GM21529 (cell line): Measurements from ENCODE around the gene ABCC11.

ENCODE experiments used
- ATAC-seq: cut with Tn5 transposase; IDR thresholded peaks from one replicate; pipeline ENCODE4 v1.9.1; 2021; ENCODE audit not compliant: unreplicated experiment

The ABCC11 gene

DNA sequence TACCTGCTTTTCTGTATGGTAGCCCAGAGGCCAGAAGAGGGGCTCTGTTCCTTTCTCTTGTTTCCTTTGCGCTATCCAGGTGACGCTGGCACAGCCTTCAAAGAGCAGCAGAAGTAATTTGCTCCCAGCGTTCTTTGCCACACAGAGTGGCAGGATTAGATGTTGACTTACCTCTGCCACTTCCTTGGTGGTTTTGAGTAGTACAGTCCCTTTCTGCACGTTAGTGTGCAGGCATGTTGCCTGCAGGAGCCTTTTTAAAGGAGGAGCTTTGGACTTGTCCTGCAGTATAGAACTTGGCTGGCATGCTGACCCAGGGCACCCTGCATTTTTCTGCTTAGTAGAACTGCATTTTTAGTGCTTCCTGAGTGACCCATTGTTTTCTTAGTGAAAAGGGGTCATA lies at the start of gene ABCC11:
TSS of gene ABCC11 (minus strand) at position 229 of the 400 bp plus-strand sequence. CDS start 15,618 bp downstream, outside the sequence.
- no peak for ATAC-seq

DNA sequence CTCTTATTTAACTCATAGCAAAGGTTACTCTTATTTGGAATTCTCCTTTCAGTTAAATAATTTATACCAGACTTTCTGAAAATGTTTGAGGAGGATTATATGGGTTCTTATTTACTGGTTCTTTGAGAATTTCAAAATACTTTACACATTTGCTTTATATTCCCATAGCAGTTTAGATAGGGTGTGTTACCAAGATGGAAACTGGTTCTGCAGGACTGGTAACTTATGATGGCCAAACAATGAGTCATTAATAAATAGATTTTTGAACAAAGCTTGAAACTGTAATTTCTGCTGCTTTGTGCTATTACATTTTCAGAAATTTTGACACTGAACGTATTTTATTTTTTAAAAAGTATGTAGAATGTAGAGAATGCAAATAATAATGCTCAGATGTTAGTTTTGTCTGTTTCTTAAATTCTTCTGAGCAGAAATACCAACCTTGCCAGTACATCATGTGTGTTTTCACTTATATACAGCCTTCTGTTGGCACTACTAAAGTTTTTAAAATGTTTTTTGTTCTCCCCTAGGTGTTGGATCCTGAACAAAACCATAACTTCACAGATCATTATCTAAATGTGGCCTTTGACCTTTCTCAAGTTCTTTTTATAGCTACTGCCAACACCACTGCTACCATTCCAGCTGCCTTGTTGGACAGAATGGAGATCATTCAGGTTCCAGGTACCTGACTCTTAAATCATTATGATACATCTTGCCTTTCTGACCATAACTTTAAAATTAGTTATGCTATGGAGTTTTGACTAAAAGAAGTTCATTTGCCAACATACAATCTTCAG lies 48.3 kb upstream of the ABCC11 start:
- no peak for ATAC-seq

DNA sequence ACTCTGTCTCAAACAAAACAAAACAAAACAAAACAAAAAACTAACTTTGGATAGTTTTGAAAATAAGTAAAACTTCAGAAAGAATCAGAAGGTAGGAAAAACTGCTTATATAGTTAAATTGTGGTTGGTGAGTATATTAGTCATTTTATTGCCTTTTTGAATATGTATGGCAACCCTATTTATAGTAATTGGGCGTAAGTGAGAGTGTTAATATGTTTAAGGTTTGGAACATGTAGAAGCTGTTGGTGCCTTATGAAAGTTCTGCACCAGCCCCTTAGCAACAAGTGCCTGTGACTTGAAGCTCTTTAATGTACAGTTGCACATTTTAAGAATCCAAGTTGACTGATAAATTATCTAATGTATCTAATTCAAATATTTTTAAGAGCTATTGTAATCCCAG lies 47.4 kb upstream of the ABCC11 start:
- ATAC-seq = no peak

DNA sequence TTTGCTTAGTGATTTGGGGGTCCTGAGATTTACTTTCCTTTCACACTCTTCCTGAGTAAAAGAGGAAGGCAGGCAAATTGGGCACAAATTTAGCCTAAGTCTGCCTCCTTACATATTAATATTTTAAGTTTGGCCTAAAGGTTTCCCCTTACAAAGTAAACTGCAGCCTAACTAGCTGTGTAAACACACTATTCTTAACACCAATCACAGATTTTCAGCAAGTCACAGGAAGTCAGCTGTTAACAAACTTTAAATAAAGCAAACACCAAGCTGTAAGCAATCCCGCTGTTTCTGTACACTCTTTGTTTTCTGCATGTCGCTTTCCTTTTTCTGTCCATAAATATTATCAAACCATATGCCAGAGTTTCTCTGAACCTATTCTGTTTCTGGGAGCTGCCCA lies 45.1 kb upstream of the ABCC11 start:
- ATAC-seq = no peak

DNA sequence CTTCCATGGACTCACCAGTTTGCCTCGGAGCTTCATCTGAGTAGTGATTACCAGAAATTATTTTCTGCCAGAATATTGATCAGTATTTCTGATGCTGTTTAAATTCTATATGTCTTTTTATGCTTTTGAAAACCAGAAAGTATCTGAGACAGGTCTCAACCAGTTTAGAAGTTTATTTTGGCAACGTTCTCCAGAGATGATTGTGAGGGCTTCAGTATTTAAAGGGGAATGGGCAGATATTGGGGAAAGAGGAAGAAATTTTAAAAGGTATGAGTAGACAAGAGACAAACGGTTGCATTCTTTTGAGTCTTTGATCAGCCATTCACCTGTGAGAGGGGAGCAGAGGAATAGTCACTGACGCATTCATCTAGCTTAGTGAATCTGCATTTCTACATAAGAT lies 44.4 kb upstream of the ABCC11 start:
- no peak for ATAC-seq

DNA sequence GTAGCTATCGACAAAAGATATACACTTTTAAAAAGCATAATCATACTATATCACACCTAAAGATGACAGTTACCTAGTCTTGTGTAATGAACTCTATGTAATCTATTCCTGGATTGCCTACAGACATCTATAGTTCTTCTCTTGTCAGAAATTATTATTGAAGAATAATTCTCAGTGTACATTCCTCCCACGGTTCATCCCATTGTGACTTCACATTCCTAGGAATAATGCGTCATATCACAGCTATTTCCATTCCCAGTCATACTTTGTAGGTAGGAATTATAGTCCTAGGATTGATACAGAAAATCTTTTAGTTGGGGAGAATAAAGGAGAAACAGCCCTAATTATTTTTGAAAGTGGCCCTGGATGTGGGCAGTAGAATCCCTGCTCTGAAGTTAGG lies 44.0 kb upstream of the ABCC11 start:
- ATAC-seq = no peak

DNA sequence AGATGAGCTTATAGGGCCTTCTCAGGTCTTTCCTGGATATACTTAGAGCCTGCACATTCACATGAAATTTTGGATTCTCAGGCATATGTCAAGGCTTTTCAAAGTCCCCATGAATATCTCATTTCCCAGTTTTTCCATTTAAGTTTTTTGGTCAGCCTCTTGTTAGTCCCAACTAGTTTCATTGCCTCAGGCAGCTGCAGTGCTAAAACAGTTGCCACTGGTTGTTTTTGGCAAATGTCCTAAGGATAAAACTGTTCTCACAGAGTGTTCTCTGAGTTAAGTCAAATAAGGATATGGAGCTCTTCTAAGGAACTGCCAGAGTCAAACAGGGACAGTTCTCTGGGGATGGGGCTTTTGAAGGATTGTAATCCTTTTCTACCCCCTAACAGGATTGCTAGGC lies 39.9 kb upstream of the ABCC11 start:
- no peak for ATAC-seq

DNA sequence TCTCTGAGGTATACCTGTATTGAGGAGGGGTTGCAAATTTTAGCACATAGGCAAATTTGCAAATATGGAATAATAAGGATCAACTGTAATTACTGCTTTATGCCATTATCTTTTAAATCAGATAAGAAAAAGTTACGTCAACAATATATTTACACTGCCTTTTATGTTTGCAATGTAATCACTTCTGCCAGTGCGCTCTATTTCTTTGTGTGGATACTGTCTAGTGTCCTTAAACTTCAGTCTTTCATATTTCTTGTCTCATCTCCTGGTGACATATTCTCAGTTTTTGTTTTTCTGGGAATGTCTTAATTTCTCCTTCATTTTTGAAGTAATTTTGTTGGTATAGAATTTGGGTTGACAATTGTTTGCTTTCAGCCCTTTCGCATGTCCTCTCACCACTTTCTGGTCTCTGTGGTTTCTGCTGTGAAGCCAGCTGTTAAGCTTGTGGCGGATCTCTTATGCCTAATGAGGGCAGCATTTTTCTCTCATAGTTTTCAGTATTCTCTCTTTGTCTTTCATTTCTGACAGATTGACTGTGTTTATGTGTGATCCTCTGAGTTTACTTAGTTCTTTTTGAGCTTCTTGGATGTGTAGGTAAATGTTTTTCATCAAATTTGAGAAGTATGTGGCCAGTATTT lies 37.6 kb upstream of the ABCC11 start:
- ATAC-seq = no peak

DNA sequence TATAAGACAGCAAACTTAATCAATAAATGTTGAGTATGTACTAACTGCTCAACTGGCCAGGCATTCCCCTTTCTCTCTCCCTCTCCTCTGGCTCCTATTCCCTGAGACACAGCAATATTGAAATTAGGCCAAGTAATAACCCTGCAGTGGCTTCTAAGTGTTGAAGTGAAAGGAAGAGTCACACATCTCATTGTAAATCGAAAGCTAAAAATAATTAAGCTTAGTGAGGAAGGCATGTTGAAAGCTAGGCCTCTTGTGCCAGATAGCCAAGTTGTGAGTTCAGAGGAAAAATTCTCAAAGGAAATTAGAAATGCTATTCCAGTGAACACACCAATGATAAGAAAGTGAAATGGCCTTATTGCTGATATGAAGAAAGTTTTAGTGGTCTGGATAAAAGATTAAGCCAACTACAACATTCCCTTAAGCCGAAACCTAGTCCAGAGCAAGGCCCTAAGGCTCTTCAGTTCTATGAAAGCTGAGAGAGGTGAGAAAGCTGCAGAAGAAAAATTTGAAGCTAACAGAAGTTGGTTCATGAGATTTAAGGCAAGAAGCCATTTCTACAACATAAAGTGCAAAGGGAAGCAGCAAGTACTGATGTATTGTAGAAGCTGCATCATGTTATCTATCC lies 35.4 kb upstream of the ABCC11 start:
- no peak for ATAC-seq

DNA sequence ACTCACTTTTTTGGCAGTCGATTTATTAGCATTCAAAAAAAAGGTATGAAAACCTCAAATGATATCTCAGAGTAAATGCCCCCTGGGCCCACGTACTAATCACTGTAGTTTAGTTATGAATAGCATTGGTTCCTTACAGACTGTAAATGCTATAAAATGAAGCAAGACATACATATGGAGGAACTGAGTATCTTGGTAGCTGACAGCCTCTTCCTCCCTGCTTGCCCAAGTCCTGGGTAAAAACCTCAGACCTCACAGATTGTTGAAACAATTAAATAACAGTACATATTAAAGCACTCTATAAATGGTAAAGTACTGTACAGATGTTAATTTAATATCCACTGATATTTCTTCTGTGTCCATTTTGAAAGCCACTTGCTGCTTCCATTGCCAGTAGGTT lies 33.2 kb upstream of the ABCC11 start:
- no peak for ATAC-seq

DNA sequence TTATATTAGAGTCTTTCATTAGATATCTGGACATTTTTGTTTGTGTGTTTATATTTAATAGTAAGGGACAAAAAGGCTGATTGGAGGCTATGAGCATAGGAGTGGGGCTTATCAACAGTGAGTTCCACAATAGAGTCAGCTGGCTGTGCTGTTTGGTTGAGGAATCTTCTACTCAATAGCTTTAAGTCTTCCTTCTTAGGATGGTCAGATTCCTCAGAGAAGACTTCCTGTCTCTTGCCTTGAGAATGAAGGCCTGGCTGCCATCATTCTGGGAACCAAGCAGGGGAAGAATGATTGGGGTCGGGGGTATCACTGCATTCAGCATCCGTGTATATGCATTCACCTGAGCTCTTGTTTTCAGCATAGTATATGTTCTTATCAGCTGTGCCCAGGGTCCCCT lies 31.9 kb upstream of the ABCC11 start:
- ATAC-seq = no peak

DNA sequence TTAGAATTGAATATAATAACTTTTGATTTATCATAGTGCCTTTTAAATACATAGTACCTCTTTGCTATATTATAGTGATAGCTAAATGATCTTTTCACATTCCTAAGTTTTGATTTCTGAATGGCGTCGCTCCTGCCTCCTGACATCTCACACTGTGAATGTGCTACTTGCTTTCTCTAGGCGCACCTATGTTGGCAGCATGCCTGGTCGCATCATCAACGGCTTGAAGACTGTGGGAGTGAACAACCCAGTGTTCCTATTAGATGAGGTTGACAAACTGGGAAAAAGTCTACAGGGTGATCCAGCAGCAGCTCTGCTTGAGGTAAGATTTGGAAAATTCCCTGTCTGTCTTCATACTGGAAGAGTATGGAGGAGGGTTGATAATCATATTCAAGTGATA lies 29.8 kb upstream of the ABCC11 start:
- no peak for ATAC-seq

DNA sequence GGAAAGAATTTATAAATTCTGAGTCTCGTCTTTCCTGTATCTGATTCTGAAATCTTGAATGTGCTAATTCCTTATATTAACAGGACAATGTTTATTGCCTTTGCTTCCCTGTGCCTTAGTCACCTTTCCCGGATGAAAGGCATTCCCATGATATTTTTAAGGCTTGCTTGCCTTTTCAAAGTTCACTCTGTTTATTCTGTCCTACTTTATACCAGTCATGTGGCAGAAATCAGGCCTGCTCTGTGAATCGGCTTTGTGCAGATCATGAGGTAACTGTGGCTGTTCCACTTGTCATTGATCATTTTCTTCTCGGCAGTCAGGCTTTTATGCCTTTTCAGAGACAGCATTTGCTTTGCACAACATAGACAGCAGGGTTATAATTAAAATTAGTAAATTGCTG lies 28.8 kb upstream of the ABCC11 start:
- no peak for ATAC-seq

DNA sequence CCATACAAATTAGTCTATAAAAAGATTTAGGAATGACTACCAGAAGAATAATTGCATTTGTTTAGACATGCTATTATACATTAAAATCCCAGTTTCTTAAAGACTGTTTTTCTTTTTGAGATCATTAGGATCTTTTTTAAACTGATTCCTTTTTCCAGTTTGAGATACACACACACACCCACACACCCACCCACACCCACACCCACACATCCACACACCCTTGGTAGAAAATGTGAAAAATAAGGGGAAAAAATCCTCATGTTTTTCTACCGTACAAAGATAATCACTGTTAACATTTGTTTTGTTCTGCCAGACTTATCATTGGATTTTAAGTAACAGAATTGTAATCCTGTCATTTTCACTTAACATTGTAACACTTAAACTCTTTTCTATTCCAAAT lies 27.1 kb upstream of the ABCC11 start:
- no peak for ATAC-seq

DNA sequence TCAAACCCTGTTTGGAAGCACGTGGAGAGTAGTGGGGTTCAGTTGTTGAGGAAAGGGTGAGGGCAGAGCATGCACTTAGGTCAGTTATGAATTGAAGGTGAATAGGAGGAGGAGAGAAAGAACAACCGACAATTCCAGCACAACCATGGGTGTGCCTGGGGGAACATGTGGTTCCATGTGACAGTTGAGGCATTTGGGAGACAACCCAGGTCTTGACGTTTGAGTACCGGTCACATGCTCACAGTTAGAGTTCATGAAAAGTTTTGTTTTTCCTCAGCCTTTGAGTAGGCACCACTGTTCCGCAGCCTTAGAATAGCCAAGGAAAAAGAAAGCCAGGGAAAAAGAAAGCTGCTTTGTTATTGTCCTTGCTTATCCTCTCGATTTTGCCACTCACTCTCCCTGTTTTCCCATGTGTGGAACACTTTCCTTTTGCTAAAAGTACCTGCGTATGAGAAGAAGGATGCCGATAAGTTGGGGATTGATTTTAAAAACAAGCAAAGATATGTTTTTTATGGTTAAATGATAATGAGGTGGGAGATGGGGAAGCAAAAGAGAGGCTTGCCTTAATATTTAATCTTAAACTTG lies 25.6 kb upstream of the ABCC11 start:
- ATAC-seq = no peak

DNA sequence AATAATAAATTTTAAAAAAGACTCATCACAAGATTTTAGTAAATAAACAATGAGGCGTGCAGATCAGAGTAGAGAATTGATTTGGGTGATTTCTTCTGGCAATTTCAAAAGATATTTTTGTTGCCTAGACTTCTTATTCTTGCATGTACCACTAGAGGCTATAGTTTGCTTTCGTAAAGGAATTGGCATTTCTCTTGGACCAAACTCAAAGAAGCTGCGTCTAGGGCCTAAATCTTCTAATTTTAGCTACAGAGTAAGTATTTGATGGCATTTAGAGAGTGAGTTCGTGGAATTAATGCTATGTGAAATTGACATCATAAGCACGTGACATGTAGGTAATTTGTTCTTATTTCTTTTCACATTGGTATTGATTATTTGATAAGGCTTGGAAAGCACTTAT lies 24.4 kb upstream of the ABCC11 start:
- ATAC-seq = no peak

DNA sequence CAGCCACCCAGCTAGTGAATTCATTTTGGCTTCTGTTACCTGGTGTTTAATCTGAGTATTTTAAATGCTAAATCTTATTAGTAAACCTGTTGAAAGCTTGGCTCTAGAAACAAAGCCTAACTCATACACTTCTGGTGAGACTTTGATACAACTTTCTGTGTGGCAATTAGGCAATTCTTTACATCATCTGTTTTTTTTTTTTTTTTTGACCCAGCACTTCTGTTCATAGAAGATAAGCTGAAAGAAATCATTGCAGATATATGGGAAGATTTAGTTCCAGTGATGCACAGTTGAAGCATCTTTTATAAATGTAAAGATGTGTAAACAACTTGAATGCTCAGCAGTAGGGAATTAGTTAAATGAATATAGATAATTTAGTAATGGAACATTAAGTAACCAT lies 21.7 kb upstream of the ABCC11 start:
- no peak for ATAC-seq

DNA sequence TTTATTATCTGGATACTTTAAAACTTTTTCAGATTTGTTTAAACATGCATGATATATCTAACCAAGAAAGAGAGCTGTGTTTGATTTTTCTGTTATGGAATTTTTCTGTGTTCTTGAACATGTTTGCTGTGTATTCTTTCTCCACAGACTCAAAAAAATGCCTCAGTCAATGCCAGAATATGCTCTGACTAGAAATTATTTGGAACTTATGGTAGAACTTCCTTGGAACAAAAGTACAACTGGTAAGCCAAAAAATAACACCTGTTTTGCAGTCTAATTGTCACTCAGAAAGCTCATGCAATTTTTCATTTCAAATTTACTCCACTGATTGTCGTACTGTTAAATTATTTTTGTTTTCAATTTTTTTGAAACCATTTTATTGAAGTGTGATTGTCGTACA lies 15.3 kb upstream of the ABCC11 start:
- no peak for ATAC-seq

DNA sequence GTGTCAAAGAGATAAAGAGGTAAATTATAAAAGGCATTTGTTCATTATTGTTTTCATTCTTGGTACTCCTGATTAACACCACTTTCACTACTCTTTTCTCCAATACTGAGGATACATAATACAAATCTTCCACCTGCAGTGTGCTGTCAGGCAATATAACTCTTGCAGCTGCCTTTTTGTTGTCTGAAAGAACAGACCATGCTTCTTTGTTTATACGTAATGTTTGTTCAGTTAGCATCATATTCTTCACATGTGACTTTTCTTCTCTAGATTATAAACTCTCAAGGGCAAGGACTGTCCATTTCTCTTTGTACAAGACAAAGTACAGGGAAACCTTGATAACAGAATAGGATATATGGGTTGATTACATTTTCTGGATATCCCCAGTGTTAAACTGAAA lies 14.2 kb upstream of the ABCC11 start:
- ATAC-seq = no peak

DNA sequence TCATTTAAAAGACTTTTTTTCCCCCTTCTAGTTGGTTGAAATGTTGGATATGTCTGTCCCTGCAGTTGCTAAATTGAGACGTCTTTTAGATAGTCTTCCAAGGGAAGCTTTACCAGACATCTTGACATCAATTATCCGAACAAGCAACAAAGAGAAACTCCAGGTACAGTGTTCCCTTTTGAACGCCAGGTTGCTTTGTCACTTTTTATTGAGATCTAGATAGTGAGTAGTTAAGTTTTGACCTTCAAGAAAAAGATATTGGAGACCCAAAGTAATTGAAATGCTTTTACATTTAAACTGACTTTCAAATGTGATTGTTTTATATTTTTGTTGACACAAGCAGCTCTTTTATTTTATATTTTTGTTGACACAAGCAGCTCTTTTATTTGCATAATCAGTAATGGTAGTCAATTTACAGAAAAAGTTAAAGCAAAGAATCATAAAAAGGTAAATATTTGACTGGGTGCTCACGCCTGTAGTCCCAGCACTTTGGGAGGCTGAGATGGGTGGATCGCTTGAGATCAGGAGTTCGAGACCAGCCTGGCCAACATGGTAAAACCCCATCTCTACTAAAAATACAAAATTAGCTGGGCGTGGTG lies 9.3 kb upstream of the ABCC11 start:
- no peak for ATAC-seq

DNA sequence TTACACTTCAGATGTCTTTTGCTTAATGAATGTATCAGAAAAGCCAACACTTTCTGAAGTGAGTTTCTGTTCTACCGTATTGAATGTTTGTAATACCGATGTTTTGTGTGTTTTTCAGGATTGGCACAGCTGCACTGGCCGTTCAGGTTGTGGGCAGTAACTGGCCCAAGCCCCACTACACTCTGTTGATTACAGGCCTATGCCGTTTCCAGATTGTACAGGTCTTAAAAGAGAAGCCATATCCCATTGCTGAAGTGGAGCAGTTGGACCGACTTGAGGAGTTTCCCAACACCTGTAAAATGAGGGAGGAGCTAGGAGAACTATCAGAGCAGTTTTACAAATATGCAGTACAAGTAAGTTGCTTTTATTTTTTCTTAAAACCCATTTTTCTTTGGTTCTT lies 4.7 kb upstream of the ABCC11 start:
- ATAC-seq = no peak
